SK-N-SH (cell line): ENCODE measurements around the gene FANCI.

ENCODE experiments used
- EZH2phosphoT487 ChIP-seq: fragments of 200-600 bp; sonication (generic); IDR thresholded peaks from 2 replicates; pipeline ENCODE4 v1.6.1; 2017; ENCODE audit warnings: low read depth, mixed run types, mild to moderate bottlenecking, antibody characterized with exemption, moderate library complexity, borderline replicate concordance
- NRF1 ChIP-seq: IDR thresholded peaks from 2 replicates; pipeline ENCODE4 v1.6.1; 2012; ENCODE audit warnings: low read depth, mild to moderate bottlenecking, low read length
- POLR2AphosphoS5 ChIP-seq: IDR thresholded peaks from 2 replicates; pipeline ENCODE4 v1.6.1; 2012; ENCODE audit warnings: low read depth, low read length
- TAF1 ChIP-seq: IDR thresholded peaks from 2 replicates; pipeline ENCODE4 v1.6.1; 2012; ENCODE audit warnings: low read depth, mild to moderate bottlenecking, low read length, moderate library complexity, borderline replicate concordance
- TF ChIP-seq, protein P1 (sequence below): fragments of 200-600 bp; sonication (generic); IDR thresholded peaks from 2 replicates; pipeline ENCODE4 v1.6.1; 2017; ENCODE audit warnings: antibody characterized with exemption, mild to moderate bottlenecking, moderate library complexity
- TF ChIP-seq, protein P2 (sequence below): IDR thresholded peaks from 2 replicates; pipeline ENCODE4 v1.4.0; 2012; ENCODE audit warnings: low read depth

DNA sequence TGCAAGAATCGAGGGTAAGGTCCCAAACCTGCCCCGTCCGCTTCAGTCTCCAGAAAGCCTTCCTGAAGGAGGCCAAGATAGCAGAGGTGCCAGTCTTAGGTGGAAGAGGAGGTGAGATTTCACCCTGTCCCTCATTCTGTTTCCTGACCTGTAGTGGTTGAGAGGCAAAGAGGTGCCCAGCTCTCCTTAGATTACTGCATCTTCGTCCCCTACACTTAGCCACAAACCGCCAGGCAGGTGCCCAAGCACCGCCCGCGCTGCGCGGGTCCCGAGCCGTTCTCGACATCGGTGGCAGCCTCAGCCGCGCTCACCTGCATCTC, 114.6 kb downstream of the FANCI start:
- TF ChIP-seq NRF1 = no peak
- TF ChIP-seq TAF1 = no peak
- TF ChIP-seq POLR2AphosphoS5 = no peak
- no peak for TF ChIP-seq EZH2phosphoT487
- TF ChIP-seq, protein P1, sequence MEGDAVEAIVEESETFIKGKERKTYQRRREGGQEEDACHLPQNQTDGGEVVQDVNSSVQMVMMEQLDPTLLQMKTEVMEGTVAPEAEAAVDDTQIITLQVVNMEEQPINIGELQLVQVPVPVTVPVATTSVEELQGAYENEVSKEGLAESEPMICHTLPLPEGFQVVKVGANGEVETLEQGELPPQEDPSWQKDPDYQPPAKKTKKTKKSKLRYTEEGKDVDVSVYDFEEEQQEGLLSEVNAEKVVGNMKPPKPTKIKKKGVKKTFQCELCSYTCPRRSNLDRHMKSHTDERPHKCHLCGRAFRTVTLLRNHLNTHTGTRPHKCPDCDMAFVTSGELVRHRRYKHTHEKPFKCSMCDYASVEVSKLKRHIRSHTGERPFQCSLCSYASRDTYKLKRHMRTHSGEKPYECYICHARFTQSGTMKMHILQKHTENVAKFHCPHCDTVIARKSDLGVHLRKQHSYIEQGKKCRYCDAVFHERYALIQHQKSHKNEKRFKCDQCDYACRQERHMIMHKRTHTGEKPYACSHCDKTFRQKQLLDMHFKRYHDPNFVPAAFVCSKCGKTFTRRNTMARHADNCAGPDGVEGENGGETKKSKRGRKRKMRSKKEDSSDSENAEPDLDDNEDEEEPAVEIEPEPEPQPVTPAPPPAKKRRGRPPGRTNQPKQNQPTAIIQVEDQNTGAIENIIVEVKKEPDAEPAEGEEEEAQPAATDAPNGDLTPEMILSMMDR = no peak
- TF ChIP-seq, protein P2, sequence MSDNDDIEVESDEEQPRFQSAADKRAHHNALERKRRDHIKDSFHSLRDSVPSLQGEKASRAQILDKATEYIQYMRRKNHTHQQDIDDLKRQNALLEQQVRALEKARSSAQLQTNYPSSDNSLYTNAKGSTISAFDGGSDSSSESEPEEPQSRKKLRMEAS = no peak
